Measurements from ENCODE around the gene PCDHB12. TPM values are rescaled to one million over a fixed set of nuclear protein-coding genes. Genes with fewer than 3 reads are reported as not detected.

PCDHB12 gene
- total and polyA plus RNA-seq, 2 donors (not counting 1 experiment from before 2014, with no cell fraction given) = not detected

DNA sequence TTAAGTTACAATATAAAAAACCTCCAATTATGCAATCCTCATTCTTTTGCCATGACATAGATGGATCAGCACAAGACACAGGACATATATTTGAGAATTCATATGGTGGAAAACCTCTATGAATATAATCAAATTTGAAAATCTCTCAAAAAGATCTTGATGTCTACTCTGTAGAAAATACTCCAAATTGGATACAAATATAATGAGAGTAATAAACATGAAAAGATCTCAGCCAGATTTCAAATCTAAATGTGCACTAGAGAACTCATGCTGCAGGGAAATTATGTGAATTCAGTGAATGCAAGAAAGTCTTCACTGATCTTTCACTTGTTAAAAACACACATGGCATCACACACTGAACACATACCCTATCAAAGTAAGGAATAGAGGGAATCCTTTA lies 50.4 kb downstream of the PCDHB12 start:
- Mint-ChIP-seq H3K27me3 (no peaks in the 10 kb centered on the region), H3K4me1 (no peaks in the 10 kb centered on the region), H3K4me3 (no peak overlapping the region), H3K9me3 (ENCODE audit: insufficient read depth) (peaks cover 35% of the 10 kb centered on the region), H3K27ac (no peak overlapping the region)
- no peak for TF ChIP-seq EZH2 (IDR thresholded peaks at IDR 0.05; ENCODE audit: borderline replicate concordance, insufficient read depth, low read depth, low read length, poor library complexity, severe bottlenecking)
- TF ChIP-seq, protein P1, sequence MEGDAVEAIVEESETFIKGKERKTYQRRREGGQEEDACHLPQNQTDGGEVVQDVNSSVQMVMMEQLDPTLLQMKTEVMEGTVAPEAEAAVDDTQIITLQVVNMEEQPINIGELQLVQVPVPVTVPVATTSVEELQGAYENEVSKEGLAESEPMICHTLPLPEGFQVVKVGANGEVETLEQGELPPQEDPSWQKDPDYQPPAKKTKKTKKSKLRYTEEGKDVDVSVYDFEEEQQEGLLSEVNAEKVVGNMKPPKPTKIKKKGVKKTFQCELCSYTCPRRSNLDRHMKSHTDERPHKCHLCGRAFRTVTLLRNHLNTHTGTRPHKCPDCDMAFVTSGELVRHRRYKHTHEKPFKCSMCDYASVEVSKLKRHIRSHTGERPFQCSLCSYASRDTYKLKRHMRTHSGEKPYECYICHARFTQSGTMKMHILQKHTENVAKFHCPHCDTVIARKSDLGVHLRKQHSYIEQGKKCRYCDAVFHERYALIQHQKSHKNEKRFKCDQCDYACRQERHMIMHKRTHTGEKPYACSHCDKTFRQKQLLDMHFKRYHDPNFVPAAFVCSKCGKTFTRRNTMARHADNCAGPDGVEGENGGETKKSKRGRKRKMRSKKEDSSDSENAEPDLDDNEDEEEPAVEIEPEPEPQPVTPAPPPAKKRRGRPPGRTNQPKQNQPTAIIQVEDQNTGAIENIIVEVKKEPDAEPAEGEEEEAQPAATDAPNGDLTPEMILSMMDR (IDR thresholded peaks at IDR 0.05) = no peak
- H3K9ac ChIP-seq (ENCODE audit: low read length) = no peak overlapping the region
- no peaks in the 10 kb centered on the region for H3K36me3 ChIP-seq (replicated peaks in 1 of 2; ENCODE audit: control extremely low read depth in 1 of 2, control insufficient read depth in 1 of 2, extremely low read depth in 1 of 2, insufficient read depth in 2 of 2, low read length in 1 of 2)
- POLR2A ChIA-PET = no interaction called here
- CTCF ChIA-PET = no interaction called here
- H3K27ac ChIP-seq (ENCODE audit: low read length in 2 of 2) = no peak overlapping the region
- intact Hi-C loops (cut with micrococcal nuclease) = no loop called here
- ATAC-seq (ENCODE audit: low read depth) = no peak
- no peaks in the 10 kb centered on the region for H3K79me2 ChIP-seq (ENCODE audit: control insufficient read depth, insufficient read depth, low read length)
- no peak overlapping the region for H3K4me3 ChIP-seq (ENCODE audit: control extremely low read depth in 1 of 5, extremely low read depth in 1 of 5, insufficient read depth in 1 of 5, low read depth in 2 of 5, low read length in 4 of 5)
- H3K4me2 ChIP-seq (replicated peaks; ENCODE audit: low read depth, low read length, poor library complexity, severe bottlenecking) = no peak overlapping the region
- H4K20me1 ChIP-seq (ENCODE audit: control insufficient read depth, insufficient read depth, low read length, poor library complexity, severe bottlenecking) = no peaks in the 10 kb centered on the region
- H2AFZ ChIP-seq (ENCODE audit: insufficient read depth, low read depth, low read length, poor library complexity, severe bottlenecking) = no peak overlapping the region
- H3K27me3 ChIP-seq (replicated peaks in 1 of 4; ENCODE audit: control extremely low read depth in 1 of 4, control insufficient read depth in 3 of 4, insufficient read depth in 4 of 4, low read length in 3 of 4) = no peaks in the 10 kb centered on the region
- DNase-seq = no peak
- H3K4me1 ChIP-seq (ENCODE audit: control insufficient read depth in 2 of 2, insufficient read depth in 2 of 2, low read length in 2 of 2) = no peaks in the 10 kb centered on the region
- peaks cover 26 to 90% (median 40%) of the 10 kb centered on the region in 3 donors for H3K9me3 ChIP-seq (ENCODE audit: control extremely low read depth in 1 of 3, control insufficient read depth in 2 of 3, insufficient read depth in 1 of 3, low read length in 2 of 3)

DNA sequence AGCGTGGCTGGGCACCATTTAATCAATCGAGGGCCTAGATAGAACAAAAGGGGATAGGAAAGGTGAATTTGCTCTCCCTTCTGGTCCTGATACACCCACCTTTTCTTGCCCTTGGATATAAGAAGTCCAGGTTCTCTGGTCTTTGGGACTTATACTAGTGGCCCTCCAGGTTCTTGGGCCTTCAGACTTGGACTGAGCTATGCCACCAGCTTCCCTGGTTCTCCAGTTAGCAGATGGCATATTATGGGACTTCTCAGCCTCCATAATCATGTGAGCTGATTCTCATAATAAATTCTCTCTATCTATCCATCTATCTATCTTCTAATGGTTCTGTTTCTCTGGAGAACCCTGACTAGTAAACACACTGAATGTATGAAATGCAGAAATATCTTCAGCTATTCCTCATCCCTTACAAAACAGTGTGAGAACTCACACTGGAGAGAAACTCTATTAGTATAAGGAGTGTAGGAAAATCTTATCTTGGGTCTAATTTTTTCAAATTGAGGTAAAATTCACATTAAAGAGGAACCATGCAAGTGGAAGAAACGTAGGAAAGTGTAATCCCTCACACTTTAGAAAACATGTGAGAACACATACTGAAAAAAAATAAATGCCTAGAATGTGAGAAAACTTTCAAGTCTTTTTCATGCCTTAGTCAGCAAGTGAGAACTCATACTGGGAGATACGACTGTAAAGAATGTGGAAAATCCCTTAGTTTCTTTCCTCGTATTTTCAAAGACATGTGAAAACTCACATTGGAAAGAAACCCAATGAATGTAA lies 52.1 kb downstream of the PCDHB12 start:
- H3K9me3 Mint-ChIP-seq (ENCODE audit: insufficient read depth) = peaks cover 32% of the 10 kb centered on the region
- H3K4me3 Mint-ChIP-seq = no peak overlapping the region
- no peaks in the 10 kb centered on the region for H3K4me1 Mint-ChIP-seq

More for the DNA sequence above, 52.1 kb downstream of the PCDHB12 start:
- ATAC-seq (ENCODE audit: low read depth) (no peak), DNase-seq (no peak)
- Histone ChIP-seq H3K9me3 (ENCODE audit: control extremely low read depth in 1 of 3, control insufficient read depth in 2 of 3, insufficient read depth in 1 of 3, low read length in 2 of 3) (peaks cover 20 to 89% (median 47%) of the 10 kb centered on the region in 3 donors), H3K9ac (ENCODE audit: low read length) (no peak overlapping the region), H3K4me3 (ENCODE audit: control extremely low read depth in 1 of 5, extremely low read depth in 1 of 5, insufficient read depth in 1 of 5, low read depth in 2 of 5, low read length in 4 of 5) (no peak overlapping the region), H3K27me3 (replicated peaks in 1 of 4; ENCODE audit: control extremely low read depth in 1 of 4, control insufficient read depth in 3 of 4, insufficient read depth in 4 of 4, low read length in 3 of 4) (no peaks in the 10 kb centered on the region), H3K79me2 (ENCODE audit: control insufficient read depth, insufficient read depth, low read length) (no peaks in the 10 kb centered on the region), H3K36me3 (replicated peaks in 1 of 2; ENCODE audit: control extremely low read depth in 1 of 2, control insufficient read depth in 1 of 2, extremely low read depth in 1 of 2, insufficient read depth in 2 of 2, low read length in 1 of 2) (no peaks in the 10 kb centered on the region), H3K4me2 (replicated peaks; ENCODE audit: low read depth, low read length, poor library complexity, severe bottlenecking) (no peak overlapping the region), H3K4me1 (ENCODE audit: control insufficient read depth in 2 of 2, insufficient read depth in 2 of 2, low read length in 2 of 2) (no peaks in the 10 kb centered on the region), H4K20me1 (ENCODE audit: control insufficient read depth, insufficient read depth, low read length, poor library complexity, severe bottlenecking) (no peaks in the 10 kb centered on the region), H2AFZ (ENCODE audit: insufficient read depth, low read depth, low read length, poor library complexity, severe bottlenecking) (no peak overlapping the region), H3K27ac (ENCODE audit: low read length in 2 of 2) (no peak overlapping the region)
- intact Hi-C loops (cut with micrococcal nuclease) = no loop called here
- TF ChIP-seq EZH2 (IDR thresholded peaks at IDR 0.05; ENCODE audit: borderline replicate concordance, insufficient read depth, low read depth, low read length, poor library complexity, severe bottlenecking) = no peak
- TF ChIP-seq, protein P1 (IDR thresholded peaks at IDR 0.05) = no peak
- ChIA-PET CTCF (interaction anchor here (0.6 kb wide), 1 partner anchor 60 kb away, joined by 3 read pairs; the partner anchor contains the start of gene TAF7), POLR2A (no interaction called here)
- WGBS (ENCODE audit: insufficient coverage) = no CpG with 5 or more reads among the region's 5 CpGs
- H3K27me3 Mint-ChIP-seq = no peaks in the 10 kb centered on the region
- H3K27ac Mint-ChIP-seq = no peak overlapping the region

Data from B cell (primary cell).